Suppressor macrophage (primary cell): ENCODE data around the gene NINJ2.

Source experiments
- DNase-seq, 4 experiments: peaks; one replicate each; pipeline ENCODE4 v3.0.0-alpha.2; 2020 to 2022

Gene NINJ2

DNA sequence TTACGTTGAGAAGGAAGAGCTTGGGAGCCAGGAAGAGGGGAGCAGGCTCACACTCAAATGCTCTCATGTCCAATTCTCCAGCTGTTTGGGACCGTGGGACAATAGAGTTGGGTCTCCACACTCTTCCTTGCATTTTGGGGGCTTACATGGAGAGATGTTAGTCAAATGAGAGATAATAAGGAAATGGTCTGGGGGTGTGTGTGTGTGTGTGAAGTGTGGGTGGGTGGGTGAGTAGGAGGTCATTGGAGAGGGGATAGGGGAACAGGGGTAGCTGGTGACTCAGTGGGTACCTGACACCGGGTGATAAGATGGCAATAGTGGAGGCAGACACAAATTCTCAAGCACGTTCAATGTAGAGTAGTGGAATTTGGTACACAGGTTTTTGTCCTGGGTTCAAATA lies 135.5 kb downstream of the NINJ2 start:
- DNase-seq, result no peak

DNA sequence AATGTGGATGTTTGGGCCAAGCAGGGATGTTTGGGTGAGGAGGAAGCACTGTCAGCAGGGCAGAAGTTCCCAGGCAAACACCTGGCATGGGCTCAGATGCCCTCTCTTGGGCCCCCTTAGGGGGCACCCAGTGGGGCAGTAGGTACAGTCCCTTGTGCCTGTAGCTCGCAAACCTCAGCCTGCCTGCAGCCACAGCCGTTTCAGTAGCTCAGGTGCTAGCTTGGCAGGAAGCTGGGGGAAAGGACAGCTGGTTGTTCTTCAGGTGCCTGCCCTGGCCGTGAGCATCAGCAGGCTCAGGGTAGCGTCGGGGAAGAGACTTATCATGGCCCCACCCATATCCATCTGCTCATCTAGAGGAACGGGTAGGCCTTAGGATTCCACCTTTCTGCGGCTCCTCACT lies 136.0 kb downstream of the NINJ2 start:
- DNase-seq, result no peak

- peak; percentile 63 to 84 (median 77) for DNase-seq
Measured at GRCh38 chr12:526089-526488, 137.2 kb downstream of the NINJ2 start.

- no peak for DNase-seq
Measured at GRCh38 chr12:524167-524951, 138.9 kb downstream of the NINJ2 start.

DNA sequence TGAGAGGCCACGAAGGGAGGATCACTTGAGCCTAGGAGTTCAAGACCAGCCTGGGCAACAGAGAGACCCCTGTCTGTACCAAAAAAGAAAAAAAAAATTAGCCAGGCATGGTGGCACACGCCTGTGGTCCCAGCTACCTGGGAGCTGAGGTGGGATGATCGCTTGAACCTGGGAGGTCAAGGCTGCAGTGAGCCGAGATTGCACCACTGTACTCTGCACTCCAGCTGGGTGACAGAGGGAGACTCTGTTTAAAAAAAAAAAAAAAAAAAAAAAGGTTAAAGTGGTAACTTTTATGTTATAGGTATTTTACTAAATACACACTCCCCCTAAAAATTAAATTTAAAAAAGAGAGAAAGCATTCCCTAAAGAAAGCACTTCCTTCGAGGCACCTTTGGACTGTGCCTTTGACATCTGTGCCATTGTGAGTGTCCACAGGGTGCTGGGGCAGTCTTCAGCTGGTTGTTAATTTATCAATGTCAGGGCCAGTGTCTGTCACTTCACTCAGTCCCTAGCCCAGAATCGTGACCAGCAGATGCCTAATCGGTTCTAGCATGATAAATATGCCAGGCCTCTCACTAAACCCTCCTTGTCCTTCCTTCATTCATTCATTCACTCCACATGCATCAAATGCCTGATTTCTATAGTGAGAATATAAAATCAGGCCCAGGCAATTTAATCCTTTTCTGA lies 140.4 kb downstream of the NINJ2 start:
- no peak for DNase-seq

GRCh38 chr12:520119-520518 lies 143.1 kb downstream of the NINJ2 start:
- no peak for DNase-seq

DNA sequence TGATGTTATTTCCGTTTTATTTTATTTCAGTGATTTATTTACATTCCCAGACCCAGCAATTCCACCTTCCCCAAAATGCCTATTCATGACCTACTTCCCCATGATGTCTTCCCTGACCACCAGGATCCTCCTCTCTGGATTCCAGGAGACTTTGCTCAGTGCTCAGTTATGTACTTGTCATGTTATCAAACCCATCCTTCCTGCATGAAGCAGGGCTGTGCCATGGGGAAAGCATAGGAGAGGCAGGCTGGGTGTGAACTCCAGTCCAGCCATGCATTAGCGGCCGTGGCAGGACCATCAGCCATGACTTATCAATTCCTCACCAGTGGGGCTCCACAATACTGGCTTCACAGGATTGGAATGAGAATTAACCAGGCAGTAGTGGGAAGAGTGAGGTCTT lies 145.7 kb downstream of the NINJ2 start:
- no peak for DNase-seq
